COLO668 (cell line): ENCODE results near the gene CHIC2.
"Not testable (repeated sequence)": the region's sequence is repeated elsewhere in the genome, so short reads cannot be mapped to it uniquely, and the experiment has no call there.

Experiments used
- DNase-seq: peaks from one replicate; lab custom pipeline; 2025; ENCODE audit not compliant: unreplicated experiment; lab: John Stamatoyannopoulos, UW

CHIC2 gene

GRCh38 chr4:54064317-54065111 lies at the start of gene CHIC2:
Gene CHIC2, minus strand, starts transcription at chr4:54064605. Its CDS starts 305 bp downstream, at chr4:54064300.
- peak; percentile 97 for DNase-seq

DNA sequence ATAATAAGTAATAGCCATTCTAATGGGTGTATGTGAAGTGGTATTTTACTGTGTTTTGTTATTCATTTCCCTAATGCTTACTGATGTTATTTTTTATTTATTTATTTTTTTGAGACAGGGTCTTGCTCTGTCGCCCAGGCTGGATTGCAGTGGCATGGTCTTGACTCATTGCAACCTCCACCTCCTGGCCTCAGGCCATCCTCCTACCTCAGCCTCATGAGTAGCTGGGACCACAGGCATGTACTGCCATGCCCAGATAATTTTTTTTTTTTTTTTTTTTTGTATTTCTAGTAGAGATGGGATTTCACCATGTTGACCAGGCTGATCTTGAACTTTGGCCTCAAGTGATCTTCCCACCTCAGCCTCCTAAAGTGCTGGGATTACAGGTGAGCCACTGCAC lies 48.8 kb upstream of the CHIC2 start:
- not testable (repeated sequence) for DNase-seq

DNA sequence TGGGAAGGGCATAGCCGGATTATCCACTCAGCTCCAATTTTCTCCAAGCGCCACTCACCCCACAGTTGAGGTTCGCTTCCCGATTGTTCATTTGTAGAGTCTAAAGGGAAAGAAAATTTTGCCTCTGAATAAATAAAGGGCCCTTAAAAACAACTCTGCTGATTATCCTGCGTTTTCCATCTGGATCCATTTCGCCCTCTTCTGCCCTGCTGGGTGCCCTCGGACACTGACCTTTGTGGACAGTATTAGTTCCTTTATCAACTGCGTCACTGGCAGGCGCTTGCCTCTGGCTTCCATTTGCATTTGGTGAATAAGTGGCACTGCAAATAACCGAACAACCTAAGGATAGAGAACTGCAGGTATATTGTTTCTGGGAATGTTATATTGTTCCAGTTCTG lies 45.6 kb upstream of the CHIC2 start:
- DNase-seq, result no peak

DNA sequence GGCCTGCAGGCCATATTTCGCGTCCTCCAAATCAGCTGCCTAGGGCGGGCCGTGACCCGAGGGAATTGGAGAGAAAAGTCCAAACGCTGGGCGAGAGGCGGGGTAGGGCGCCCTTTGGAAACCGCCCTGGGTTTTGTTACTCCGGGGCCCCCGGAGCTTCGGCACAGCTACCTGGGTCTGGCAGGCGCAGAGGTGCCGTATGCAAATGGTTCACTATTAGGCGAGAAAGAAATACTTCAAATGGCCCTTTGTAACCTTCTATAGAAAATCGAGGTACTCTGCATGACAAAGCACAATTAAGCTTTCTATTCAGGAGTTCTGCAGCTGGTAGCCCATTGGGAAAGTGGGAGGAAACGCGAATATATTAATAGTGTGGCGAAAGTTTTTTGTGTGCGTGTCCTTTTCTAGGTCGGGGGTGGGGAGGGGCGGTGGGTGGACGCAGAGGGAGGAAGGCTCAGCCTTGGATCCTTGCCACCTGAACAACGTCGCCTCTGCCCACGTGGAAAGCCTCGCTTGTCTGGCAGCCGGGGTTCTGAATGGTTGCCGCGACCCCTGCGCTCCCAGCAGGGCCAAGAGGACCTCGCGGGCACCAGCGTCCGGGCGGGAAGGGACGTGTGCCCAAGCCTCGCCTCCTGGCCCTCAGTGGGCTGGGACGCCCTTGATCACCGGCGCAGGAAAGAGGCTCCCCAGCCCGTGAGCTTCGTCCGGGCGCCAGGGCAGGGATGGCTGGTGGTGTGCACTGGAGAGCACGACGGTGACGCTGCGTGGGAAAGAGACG lies 45.0 kb upstream of the CHIC2 start:
- no peak for DNase-seq

- DNase-seq, result no peak
Measured at GRCh38 chr4:54107951-54108748, 43.7 kb upstream of the CHIC2 start.

DNA sequence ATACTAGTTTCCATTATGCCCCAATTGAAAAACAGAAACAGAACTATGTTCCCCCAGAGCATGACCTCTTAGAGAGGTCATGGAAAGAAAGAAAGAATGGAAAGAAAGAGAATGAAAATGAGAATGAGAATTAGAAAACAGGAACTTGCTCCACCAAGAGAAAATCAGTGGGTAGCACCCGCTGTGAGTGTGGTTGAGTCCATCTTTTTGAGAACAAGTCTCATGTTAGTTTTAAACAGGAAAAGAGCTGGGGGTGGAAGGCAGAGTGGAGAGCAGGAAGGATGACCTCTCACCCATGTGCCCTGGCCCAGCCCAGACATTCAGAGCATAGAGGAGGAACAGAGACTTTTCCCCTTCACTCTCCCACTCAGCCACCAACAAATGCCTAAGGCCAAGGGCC lies 40.5 kb upstream of the CHIC2 start:
- DNase-seq, result no peak

DNA sequence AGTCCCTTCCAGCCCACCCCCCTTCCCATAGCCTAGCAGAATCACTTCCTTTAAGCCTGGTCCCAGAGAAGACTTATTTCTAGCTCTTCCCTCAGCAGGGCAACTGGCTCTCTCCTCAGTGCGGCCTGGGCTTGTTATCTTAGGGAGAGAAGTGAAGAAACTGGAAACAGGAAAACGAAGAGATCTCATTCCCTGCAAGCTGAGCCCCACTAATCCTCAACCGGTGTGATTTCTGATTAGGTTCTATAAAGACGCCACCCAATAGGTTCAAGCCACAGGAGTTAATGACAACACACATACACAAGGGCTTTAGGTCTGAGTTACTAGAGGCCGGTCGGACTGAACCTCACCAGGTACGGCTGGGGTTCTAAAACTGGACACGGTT lies 38.8 kb upstream of the CHIC2 start:
- DNase-seq, result no peak

GRCh38 chr4:54102531-54103106 lies 38.2 kb upstream of the CHIC2 start:
- DNase-seq, result no peak

GRCh38 chr4:54101190-54102041 lies 37.0 kb upstream of the CHIC2 start:
- peak; percentile 18 for DNase-seq

DNA sequence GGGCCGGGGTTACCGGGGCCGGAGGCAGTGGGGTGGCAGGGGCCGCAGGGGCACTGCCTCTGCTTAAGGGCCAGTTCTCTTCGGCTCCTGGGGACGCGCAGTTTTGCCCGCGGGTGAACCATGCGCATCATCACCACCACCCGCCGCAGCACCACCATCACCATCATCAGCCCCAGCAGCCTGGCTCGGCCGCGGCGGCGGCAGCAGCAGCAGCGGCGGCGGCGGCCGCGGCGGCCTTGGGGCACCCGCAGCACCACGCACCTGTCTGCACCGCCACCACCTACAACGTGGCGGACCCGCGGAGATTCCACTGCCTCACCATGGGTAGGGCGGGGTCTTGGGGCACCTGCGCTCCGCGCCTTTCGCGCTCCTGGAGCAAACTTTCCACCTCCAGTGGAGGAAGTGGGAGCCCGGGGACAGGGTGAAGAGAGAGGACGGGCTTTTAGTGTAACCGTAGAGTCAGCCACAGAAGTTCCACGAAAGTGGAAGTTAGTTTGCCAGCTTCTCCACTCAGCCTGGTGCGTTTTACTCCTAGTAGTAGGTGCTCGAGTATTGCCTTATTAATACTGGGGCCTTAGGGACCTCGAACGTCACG lies 36.3 kb upstream of the CHIC2 start:
- peak; percentile 26 for DNase-seq

DNA sequence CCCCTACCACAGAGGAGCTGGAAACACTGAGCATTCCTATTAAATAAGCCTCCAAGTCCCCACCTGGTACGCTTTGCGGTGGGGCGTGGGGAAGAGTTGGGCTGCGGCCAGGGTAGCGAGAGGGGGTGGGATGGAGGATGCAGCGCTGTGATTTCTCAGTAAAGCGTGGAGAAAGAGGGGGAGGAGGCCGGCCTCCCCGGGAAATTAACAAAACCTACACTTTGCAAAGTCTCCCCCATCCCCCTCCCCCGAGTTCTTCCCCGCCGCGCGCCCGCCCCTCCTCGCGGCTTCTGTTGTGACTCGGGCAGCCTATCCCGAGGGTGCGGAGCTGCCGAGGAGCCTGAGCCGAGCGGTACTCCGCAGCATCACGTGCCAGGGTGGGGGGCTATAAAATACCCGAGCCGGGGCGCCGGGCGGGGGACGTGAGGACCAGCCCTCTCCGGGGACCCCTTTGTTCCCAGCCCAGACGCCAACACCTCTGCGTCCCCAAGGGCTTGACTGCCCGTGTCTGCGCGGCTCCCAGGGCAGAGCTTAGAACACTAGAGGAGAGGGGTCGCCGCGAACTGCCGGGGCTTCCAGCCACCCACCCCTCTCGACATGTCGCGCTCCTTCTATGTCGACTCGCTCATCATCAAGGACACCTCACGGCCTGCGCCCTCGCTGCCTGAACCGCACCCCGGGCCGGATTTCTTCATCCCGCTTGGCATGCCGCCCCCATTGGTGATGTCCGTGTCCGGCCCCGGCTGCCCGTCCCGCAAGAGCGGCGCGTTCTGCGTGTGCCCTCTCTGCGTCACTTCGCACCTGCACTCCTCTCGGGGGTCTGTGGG lies 35.6 kb upstream of the CHIC2 start, which contains the start of gene GSX2:
Gene GSX2 (plus strand): TSS at position 416 of the 827 bp plus-strand sequence. CDS start 182 bp downstream, at position 598.
- peak; percentile 29 for DNase-seq

GRCh38 chr4:54099287-54099747 lies 34.9 kb upstream of the CHIC2 start:
- no peak for DNase-seq

DNA sequence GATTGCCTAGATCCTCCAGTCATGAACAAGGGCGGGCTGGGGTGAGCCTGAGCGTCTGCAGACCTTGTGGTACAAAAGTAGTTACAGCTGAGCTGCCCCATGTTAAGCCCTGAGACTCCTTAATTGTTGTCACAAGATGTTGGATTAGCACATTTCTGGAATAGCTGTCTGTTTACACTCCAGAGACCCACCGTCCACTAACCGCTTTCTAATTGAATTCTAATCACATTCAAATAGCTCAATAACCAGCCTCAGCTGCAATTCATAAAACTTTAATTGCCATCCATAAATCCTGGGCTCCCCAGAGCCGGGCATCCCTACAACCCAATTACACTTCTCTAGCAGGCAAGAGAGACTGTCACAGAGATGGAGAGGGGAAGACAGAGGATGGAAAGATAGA lies 34.0 kb upstream of the CHIC2 start:
- no peak for DNase-seq

DNA sequence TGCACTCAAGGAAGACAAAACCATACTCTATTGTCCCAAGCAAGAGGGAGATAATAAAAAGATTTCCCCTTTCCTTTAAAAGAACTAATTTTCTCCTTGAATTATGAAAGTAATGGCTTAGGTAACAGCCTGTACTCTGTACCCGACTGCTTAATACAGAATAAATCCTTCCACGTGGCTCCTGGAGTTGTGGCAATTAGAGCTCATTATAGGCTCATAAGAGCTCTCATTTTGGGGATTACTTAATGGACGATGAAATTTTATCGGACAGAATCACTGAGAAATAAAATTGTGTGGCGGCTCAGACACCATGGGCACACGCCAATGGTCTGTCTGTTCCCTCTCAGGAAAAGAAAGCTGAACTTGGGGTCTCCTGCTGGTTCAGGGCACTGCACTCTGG lies 32.7 kb upstream of the CHIC2 start:
- no peak for DNase-seq

GRCh38 chr4:54096295-54096962 lies 32.0 kb upstream of the CHIC2 start:
- DNase-seq, result no peak

- DNase-seq, result no peak
Measured at GRCh38 chr4:54095110-54095825, 30.9 kb upstream of the CHIC2 start.

- DNase-seq, result no peak
Measured at GRCh38 chr4:54094451-54094850, 30.0 kb upstream of the CHIC2 start.
